GM18861 (cell line): Measurements from ENCODE around the gene RSPH10B2.
"Not testable (repeated sequence)": the region's sequence is repeated elsewhere in the genome, so short reads cannot be mapped to it uniquely, and the experiment has no call there.

Experiments
- ATAC-seq: cut with Tn5 transposase; IDR thresholded peaks from one replicate; pipeline ENCODE4 v1.9.1; 2021; ENCODE audit not compliant: unreplicated experiment

The RSPH10B2 gene

DNA sequence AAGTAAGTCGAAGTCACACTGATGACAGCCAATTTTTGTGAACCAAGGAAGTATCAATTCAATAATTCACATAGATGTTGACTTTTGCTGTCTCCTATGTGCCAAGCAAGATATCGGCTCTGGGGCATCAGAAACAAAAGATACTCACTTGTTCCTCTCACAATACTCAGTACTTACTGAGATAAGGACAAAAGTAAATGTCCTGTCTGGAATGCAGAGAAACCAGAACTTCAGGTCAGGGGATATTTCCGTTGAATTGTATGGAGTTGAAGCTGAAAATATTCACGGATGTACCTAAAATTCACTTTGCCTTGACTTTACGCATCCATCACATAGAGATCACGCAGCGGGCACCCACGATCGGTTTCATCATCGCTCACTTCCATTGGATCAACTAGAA, 83.2 kb downstream of the RSPH10B2 start:
- not testable (repeated sequence) for ATAC-seq

DNA sequence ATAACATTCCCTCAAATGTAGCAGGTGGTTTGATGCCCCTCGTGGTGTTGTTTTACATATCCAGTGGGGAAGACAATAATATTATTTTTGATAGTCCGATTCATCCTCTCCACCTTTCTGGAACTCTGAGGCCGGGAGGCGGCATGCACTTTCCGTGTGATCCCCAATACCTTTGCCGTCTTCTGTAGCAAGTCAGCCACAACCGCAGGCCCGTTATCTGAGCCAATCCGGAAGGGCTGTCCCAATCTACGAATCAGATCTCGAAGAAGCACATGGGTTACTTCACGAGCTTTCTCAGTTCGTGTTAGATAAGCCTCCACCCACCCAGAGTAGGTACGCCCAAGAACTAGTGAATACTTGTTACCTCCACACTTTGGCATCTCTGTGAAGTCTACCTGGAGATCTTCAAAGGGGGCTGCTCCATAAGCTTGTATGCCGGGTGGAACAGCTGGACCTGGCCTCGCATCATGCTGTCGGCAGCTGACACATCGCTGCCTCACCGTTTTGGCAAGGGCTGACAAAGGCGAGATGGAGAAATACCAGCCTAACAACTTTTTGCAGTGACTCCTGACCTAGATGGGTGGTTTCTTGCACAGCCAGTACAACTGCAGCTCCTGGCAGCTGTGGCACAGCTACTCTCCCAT, 88.5 kb downstream of the RSPH10B2 start:
- ATAC-seq: not testable (repeated sequence)

DNA sequence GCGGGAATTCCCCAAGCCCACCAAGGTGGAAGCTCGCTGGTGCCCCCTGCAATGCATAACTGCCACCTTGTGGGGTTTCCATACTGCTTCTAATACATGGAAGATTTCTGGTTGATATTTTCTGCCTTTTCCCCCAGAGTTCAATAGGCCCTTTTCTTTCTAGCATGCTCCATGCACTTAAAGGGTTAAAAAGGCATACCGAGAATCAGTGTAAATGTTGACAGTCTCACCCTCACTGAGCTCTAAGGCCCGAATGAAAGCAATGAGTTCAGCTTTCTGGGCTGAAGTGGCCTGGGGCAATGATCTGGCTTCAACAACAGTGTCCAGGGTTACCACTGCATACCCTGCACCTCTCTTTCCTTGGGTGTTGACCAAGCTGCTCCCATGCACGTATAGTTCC, 89.2 kb downstream of the RSPH10B2 start:
- not testable (repeated sequence) for ATAC-seq

DNA sequence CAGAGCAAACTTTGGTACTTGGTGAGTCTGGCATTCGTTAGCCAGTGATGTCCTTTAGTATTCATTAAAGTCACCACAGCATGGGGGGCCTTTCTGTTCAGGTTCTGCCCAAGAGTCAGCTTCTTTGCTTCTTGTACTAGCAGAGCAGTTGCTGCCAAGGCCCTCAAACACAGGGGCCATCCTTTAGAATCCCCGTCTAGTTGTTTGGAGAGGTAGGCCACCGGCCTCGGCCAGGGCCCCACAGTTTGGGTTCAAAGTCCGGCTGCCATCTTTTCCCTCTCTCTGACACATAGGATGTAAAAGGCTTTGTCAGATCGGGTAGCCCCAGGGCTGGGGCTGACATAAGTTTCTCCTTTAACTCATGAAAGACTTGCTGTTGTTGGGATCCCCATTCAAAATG, 89.8 kb downstream of the RSPH10B2 start:
- ATAC-seq: not testable (repeated sequence)

DNA sequence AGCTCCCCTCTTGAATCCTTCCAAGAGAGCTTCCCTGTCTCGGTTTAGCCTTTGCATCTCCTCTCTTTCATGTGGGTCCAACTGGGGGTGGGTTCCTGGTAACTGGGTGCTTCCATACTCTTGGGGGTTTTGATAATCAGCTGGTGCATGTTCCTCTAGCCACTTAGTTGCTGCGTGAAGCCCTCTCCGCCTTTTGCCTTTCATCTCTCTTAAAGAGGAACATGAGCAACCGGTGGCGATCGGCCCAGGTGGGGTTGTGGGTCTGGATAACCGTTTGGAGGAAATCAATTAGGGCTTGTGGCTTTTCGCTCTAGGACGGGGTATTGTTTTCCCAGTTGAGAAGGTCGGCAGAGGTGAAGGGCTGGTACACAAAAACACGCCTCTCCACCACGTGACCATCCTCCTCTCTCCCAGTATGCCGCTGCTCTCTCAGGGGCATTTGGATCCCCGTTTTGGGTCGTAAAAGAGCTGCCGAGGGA, 92.1 kb downstream of the RSPH10B2 start:
- not testable (repeated sequence) for ATAC-seq

DNA sequence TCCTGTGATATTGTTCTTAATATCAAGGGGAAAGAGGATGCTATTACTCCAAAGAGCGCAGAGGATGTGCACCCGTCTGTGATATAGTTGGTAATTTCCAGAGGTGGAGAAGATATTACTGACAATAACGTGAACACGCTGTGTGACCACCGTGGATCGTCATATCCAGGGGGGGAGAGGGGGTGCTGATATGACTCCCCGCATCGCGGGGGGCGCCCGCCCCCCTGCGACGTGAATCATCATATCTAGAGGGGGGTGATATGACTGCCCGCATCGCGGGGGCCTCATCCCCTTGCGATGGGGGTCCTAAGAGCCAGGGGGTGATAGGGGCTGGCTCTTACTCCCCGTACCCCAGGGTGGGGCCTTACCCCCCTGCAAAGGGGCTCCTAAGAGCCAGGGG, 93.8 kb downstream of the RSPH10B2 start:
- not testable (repeated sequence) for ATAC-seq
